Mononuclear cell (primary cell): ENCODE data around the gene PTPRN2. TPM values are rescaled to one million over a fixed set of nuclear protein-coding genes. Genes with fewer than 3 reads are reported as not detected.
"Not testable (repeated sequence)": the region's sequence is repeated elsewhere in the genome, so short reads cannot be mapped to it uniquely, and the experiment has no call there.

Experiments
- H3K27me3 ChIP-seq: 2 replicates; pipeline ENCODE4 v1.6.0; 2011; ENCODE audit warnings: low read length, control low read depth; ENCODE audit not compliant: insufficient read depth
- H3K4me1 ChIP-seq: 2 replicates; pipeline ENCODE4 v1.5.1; 2011; ENCODE audit warnings: mild to moderate bottlenecking, low read length, control low read depth; ENCODE audit not compliant: insufficient read depth
- H3K4me3 ChIP-seq: 2 replicates; pipeline ENCODE4 v1.5.1; 2011; ENCODE audit warnings: mild to moderate bottlenecking, low read length, moderate library complexity
- H3K9me3 ChIP-seq: 2 replicates; pipeline ENCODE4 v1.5.1; 2011; ENCODE audit warnings: low read depth, mild to moderate bottlenecking, control low read depth, low read length
- total RNA-seq: library from RNA; depleted of rRNA; stranded (reverse); fragments of >200 nt; gene quantifications from one replicate; pipeline ENCODE4 v1.2.3, GENCODE V29; 2012

Gene PTPRN2
- total RNA-seq, 1 donor: 0.31 TPM

DNA sequence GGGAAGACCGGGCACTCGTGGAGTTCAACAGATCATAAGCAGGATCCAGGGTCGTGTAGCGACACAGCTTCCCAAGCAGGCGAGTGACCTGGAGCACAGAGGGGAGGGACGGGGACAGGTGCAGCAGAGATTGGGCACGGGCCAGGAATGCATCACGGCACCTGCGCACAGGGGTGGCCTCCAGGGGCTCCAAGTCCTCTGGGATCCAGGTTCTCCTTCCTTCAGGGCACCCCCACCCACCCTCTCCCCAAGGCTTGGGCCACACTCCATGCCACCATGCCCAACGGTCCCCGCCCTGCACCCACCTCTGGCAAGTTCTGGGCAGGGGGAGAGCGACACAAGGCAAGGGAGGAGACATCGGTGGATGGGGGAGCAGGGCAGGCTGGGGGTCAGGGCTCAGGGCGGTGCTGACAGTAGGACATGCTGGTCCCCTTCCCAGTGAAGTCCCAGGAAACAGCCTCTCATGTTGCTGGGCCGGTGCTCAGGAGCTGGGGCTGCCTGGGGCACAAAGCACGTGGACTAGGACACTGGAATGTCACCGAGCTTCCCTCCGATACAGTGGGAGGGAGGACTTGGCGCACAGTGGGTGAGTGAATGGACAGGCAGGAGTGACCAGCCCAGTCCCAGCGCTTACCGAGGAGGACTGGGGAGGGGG lies 597.3 kb downstream of the PTPRN2 start:
- no peaks in the 10 kb centered on the region for H3K27me3 ChIP-seq
- H3K4me3 ChIP-seq: no peak overlapping the region
- no peaks in the 10 kb centered on the region for H3K9me3 ChIP-seq
- H3K4me1 ChIP-seq: no peaks in the 10 kb centered on the region

DNA sequence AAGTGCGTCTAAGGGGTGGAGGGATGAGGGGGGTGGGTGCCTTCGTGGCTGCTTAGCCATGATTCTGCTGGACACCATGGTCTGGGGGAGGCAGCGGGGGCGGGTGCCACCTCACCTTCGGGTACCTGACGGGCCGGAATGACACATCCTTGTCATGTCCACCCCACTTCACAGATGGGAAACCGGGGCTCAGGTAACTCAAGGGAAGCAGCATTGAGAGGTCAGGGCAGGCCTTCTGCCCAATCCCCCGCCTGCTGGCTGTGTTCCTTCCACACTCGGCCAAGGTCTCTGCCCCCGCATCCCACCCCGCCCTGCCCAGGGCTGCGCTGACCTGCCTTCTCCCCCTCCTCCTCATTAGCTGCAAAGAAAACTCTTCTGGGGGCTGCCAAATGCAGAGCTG lies 598.0 kb downstream of the PTPRN2 start:
- Histone ChIP-seq H3K4me1 (no peaks in the 10 kb centered on the region), H3K9me3 (no peaks in the 10 kb centered on the region), H3K27me3 (no peaks in the 10 kb centered on the region), H3K4me3 (no peak overlapping the region)

DNA sequence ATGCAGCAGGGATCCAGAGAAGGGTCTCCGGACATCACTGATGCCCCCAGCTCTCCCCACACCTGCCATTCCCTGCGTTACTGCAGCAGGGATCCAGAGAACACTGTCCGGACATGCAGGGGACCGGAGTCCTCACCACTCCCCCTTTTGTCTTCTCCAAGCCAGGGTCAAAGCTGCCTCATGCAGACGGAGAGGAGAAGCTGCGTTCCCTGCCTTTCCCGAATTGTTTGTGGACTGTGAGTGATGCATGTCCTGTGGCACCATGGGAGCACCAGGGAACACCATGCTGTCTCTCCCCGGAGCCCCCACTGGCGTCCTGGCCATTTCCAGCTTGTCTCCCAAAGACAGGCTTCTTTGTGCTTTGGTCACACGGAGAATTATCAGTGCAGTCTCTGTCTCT lies 599.7 kb downstream of the PTPRN2 start:
- H3K9me3 ChIP-seq: no peaks in the 10 kb centered on the region
- no peak overlapping the region for H3K4me3 ChIP-seq
- H3K4me1 ChIP-seq: no peaks in the 10 kb centered on the region
- no peaks in the 10 kb centered on the region for H3K27me3 ChIP-seq

DNA sequence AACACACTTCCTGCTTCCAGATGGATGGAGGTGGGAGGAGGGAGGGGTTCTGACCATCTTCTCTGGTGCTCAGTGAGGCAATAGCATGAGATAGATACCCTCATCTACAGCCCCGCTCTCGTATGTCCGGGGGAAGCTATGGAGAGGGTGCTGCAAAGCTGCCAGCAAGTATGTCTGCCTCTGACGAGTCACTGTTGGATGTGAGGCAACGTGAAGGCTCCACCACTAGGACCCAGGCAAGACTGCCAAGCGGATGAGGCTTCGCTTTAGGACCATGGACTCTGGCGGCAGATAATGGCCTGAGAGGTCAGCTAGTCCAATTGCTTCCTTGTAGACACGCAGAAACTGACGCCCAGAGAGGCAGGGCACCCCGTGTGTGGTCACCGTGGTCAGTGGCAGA lies 601.6 kb downstream of the PTPRN2 start:
- Histone ChIP-seq H3K4me3 (no peak overlapping the region), H3K4me1 (no peaks in the 10 kb centered on the region), H3K9me3 (no peaks in the 10 kb centered on the region), H3K27me3 (no peaks in the 10 kb centered on the region)

DNA sequence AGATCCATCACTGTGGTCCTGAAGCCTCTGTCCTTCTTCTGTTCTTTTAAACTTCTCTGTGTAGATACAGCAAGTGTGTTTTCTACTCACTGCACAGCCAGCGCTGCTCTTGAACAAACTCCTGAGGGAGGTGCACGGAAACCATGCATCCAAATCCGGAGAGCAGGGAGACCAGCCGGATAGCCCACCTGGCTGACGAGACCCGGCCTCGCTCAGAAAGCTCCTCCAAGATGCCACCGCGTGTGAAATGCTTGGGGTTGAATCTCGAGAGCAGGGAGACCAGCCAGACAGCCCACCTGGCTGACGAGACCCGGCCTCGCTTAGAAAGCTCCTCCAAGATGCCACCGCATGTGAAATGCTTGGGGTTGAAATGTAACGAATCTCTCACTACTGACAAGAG lies 602.0 kb downstream of the PTPRN2 start:
- Histone ChIP-seq H3K4me3 (no peak overlapping the region), H3K4me1 (no peaks in the 10 kb centered on the region), H3K9me3 (no peaks in the 10 kb centered on the region), H3K27me3 (no peaks in the 10 kb centered on the region)

DNA sequence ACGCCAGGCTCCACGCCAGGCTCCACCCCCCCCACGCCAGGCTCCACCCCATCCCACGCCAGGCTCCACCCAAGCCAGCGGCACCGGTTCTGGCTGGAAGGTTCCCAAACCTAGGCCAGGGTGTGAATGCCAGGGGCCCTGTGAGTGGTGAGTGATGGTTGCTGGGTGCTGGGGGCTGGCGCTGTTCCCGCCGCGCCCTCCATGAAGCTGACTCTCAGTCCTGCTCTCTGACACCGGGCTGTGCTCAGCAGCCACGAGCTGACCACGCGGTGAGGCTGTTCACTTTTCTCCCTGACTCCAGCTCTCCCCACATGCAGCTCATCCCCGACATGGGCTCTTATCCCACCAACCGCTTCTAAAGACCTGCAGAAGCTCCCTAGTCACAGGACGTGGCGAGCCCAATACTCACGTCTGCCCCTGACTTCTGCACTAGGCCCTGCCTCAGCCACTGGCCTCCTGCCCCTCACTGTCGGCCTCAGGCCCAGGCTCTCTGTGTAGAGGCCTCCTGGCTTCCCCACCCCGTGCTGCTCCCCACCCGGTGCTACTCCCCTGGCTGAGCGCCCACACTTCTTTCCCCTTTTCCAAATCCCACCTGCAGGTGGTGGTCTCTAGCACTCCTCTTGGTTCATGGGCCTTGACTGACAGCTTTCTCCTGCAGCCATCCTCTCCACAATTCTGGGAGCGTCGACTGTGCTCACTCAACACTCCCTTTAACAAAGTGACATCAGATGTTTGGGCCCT lies 603.0 kb downstream of the PTPRN2 start:
- Histone ChIP-seq H3K27me3 (no peaks in the 10 kb centered on the region), H3K4me1 (no peaks in the 10 kb centered on the region), H3K9me3 (no peaks in the 10 kb centered on the region), H3K4me3 (no peak overlapping the region)

DNA sequence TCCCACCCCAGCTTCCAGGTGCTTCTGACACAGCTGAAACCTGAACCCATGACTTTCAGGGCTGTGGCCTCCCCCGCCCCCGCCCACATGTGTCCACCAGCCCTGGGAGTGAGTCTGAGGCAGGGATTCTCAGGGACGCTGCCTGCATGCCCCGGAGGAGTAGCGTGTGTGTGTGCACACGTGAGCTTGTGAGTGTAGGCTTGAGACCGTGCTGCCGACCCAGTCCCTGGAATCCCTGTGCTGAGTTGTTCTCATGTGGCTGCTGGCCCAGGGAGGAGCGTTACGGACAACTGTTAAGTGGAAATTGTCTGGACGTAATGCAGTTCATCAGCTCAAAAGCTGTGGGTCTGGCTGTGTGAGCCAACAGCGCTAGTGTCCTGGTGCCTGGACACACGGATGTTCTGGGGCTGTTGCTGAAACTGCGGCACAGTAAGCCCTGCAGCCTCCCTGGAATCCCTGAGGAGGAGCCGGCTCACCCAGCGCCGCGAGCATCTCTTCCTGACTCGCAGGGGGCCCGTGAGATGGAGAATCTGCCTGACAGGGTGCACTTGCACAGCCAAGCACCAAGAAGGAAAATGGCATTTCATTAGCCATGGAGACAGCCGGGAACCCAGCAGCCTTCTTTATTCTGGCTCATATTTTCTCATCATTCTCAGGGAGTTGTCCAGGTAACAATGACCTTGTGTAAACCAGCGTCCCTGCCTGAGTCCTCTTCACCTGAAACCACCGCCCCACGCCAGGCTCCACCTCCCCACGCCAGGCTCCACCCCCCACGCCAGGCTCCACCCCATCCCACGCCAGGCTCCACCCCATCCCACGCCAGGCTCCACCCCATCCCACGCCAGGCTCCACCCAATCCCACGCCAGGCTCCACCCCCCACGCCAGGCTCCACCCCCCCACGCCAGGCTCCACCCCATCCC lies 603.9 kb downstream of the PTPRN2 start:
- no peaks in the 10 kb centered on the region for H3K4me1 ChIP-seq
- no peaks in the 10 kb centered on the region for H3K9me3 ChIP-seq
- H3K4me3 ChIP-seq: no peak overlapping the region
- no peaks in the 10 kb centered on the region for H3K27me3 ChIP-seq

DNA sequence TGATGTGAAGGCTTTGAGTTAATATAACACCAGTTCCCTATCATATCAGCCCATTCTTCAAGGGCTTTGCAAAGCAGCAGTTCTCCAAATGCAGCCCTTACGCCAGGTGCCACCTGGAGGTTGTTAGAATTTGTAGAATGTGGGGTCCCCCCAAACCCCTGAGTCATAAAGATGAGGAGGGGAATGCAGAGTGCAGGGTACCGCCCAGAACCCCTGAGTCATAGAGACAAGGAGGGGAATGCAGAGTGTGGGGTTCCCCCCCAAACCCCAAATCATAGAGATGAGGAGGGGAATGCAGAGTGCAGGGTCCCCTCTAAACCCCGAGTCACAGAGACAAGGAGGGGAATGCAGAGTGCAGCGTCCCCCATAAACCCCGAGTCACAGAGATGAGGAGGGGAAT lies 605.8 kb downstream of the PTPRN2 start:
- no peaks in the 10 kb centered on the region for H3K27me3 ChIP-seq
- no peak overlapping the region for H3K4me3 ChIP-seq
- no peaks in the 10 kb centered on the region for H3K4me1 ChIP-seq
- no peaks in the 10 kb centered on the region for H3K9me3 ChIP-seq

DNA sequence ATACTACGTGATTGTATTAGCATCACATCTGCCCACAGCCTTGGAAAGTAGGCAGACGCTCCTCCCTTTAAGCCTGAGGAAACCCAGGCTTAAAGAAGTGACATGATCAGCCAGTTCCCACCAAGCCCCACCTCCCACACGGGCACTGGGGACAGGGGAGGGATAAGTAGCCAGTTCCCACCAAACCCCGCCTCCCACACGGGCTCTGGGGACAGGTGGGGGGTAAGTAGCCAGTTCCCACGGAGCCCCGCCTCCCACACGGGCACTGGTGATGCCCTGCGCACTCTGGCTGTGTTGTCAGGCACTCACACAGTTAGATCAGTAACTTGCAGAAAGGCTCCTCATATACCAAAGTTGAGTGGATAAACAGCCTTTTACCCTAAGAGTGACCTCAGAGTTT lies 606.8 kb downstream of the PTPRN2 start:
- Histone ChIP-seq H3K9me3 (no peaks in the 10 kb centered on the region), H3K27me3 (no peaks in the 10 kb centered on the region), H3K4me3 (no peak overlapping the region), H3K4me1 (no peaks in the 10 kb centered on the region)

DNA sequence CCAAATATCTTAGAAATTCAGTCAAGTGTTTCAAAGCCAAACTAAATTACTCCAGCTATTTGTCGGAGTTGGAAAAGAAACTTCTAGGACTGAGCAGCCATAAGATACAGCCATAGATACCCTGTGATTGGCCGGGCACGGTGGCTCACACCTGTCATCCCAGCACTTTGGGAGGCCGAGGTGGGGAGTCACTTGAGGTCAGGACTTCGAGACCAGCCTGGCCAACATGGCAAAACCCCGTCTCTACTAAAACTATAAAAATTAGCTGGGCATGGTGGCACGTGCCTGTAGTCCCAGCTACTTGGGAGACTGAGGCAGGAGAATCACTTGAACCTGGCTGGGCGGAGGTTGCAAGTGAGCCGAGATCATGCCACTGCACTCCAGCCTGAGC lies 607.3 kb downstream of the PTPRN2 start:
- H3K27me3 ChIP-seq, H3K9me3 ChIP-seq, H3K4me3 ChIP-seq, H3K4me1 ChIP-seq: not testable (repeated sequence)

DNA sequence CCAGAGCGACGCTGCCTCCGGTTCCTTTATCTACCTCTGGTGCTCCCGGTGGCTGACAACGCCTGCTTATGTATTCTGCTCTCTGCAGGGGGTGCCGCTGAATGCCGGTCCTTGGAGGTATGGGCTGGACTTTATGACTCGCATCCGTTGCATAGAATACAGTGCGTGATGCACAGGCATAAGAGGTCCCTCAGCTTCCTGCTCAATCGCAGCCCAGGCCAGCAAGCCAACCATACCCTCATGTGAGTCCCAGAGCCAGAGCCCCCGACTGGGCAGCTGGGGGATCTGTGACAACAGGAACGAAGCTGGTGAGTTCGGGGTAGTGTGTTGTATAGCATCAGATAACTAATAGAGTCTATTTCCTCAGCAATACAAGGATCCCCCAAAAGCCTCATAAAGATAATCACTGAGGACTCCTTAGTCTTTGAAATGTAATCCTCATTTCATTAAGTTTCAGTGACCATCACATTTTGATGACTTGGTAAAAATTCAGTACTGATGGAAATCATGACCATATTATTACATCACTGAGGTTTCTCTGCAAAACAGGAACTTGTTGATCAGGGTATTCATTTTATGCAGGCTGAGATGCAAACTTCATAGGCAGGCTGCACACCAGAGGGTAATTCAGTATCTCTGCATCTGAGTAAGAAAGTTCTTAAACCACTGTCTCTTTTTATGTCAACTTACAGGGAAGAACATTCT lies 607.8 kb downstream of the PTPRN2 start:
- Histone ChIP-seq H3K27me3 (no peaks in the 10 kb centered on the region), H3K4me3 (no peak overlapping the region), H3K4me1 (no peaks in the 10 kb centered on the region), H3K9me3 (no peaks in the 10 kb centered on the region)

DNA sequence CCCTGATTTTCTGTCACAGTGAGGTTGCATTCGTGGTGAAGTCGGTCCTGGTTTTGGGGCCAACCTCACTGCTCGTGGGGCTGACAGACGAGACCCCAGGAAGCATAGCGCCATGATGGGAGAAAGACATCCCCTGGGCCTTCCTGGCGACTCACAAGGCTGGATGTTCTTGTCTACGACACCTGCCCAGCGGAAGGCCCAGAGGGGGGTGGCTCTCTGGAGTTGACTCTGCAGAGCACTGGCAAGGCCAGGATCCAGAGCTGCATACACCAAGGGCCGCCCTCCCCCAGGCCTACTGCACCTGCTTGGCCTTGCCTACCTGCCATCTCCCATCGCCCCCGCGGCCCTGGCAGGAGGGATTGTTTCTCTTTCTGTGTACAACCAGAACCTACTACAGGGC lies 608.9 kb downstream of the PTPRN2 start:
- no peak overlapping the region for H3K4me3 ChIP-seq
- no peaks in the 10 kb centered on the region for H3K27me3 ChIP-seq
- no peaks in the 10 kb centered on the region for H3K9me3 ChIP-seq
- H3K4me1 ChIP-seq: no peaks in the 10 kb centered on the region

DNA sequence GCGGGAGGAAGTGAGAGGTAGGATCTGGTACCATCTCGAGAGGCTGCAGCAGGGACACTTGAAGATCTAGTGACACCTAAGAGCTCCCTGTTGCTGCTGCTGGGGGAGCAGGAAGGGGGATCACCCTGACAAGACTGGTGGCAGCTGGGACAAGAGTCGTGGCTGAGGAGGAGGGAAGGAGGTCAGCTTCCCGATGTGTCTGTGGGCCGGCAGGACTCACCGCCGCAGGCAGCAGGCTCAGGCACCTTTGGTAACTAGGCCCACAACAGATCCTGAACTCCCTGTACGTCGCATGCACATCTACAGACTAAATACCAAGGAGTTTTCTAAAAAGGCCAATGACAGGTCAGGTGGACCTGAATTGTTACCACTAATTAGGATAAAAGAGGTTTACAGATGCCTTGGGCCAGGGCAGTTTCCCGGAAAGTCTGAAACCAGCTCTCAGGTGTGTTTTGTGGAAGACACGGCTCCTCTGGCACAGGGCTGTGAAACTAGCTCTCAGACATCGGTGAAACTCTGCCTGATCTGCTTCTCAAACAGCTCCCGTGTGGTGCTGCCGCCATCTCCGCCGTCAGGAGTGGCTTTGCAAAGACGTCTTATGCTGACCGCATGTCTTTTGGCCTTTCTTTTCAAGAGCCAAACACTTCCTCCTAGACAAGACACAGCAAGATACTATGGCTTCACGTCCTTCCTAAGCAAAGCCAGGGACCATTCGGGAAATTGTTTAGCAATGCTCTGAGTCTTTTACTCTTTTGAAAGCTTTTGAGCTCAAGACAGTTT lies 609.7 kb downstream of the PTPRN2 start:
- no peaks in the 10 kb centered on the region for H3K4me1 ChIP-seq
- H3K9me3 ChIP-seq: no peaks in the 10 kb centered on the region
- no peak overlapping the region for H3K4me3 ChIP-seq
- H3K27me3 ChIP-seq: no peaks in the 10 kb centered on the region

DNA sequence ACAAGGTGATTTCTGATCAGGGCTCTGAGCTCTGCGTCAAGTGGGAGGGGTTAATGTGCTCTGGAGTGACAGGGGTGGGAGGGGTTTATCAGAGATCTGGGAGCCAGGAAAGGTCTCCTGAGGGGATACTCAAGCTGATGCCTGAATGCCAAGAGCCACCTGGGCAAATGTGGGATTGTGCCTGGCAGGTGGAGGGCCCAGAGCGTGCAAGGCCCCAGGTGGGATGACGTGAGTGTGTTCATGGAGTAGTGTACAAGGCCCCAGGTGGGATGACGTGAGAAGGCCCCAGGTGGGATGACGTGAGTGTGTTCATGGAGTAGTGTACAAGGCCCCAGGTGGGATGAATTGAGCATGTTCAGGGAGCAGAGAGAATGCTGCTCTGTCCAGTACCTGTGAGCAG lies 610.3 kb downstream of the PTPRN2 start:
- Histone ChIP-seq H3K27me3 (no peaks in the 10 kb centered on the region), H3K9me3 (no peaks in the 10 kb centered on the region), H3K4me1 (no peaks in the 10 kb centered on the region), H3K4me3 (no peak overlapping the region)
